ENCODE data around the gene RAP1A.

DNA sequence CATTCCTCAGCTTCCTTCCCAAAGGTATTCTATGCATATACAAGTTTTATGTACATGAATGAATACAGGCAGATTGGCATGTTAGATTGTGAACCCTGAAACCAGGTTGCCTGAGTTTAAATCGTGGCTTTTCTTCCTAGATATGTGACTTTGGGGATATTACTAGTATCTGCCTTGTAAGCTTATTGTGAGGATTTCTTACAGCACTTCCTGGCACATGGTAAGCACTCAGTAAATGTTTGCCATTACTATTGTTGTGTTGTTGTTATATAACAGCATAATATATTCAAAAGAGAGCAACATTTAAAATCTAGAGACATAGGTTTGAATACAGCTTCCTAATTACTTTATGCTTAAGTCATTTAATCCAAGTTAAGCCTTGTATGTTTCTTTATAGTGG is 45.1 kb downstream of the RAP1A start:
- TF ChIP-seq CTCF (IDR thresholded peaks at IDR 0.05) (no peak), PRDM15 (CRISPR knock-in tag; IDR thresholded peaks at IDR 0.05) (no peak), ESRRA (CRISPR knock-in tag; IDR thresholded peaks at IDR 0.05; ENCODE audit: borderline replicate concordance) (no peak), NR2C2 (CRISPR knock-in tag; IDR thresholded peaks at IDR 0.05) (no peak), JUN (CRISPR knock-in tag; IDR thresholded peaks at IDR 0.05) (no peak), CBFB (CRISPR knock-in tag; IDR thresholded peaks at IDR 0.05; ENCODE audit: low read depth) (no peak)
- TF ChIP-seq, protein P1, sequence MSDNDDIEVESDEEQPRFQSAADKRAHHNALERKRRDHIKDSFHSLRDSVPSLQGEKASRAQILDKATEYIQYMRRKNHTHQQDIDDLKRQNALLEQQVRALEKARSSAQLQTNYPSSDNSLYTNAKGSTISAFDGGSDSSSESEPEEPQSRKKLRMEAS (CRISPR knock-in tag; IDR thresholded peaks at IDR 0.05), result no peak
- TF ChIP-seq, protein P2, sequence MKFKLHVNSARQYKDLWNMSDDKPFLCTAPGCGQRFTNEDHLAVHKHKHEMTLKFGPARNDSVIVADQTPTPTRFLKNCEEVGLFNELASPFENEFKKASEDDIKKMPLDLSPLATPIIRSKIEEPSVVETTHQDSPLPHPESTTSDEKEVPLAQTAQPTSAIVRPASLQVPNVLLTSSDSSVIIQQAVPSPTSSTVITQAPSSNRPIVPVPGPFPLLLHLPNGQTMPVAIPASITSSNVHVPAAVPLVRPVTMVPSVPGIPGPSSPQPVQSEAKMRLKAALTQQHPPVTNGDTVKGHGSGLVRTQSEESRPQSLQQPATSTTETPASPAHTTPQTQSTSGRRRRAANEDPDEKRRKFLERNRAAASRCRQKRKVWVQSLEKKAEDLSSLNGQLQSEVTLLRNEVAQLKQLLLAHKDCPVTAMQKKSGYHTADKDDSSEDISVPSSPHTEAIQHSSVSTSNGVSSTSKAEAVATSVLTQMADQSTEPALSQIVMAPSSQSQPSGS (CRISPR knock-in tag; IDR thresholded peaks at IDR 0.05; ENCODE audit: borderline replicate concordance, low read depth), result no peak
